H9 (cell line): ENCODE data around the gene SDHB. TPM values are rescaled to one million over a fixed set of nuclear protein-coding genes. Genes with fewer than 3 reads are reported as not detected.

Experiments used
- DNase-seq: peaks from one replicate; pipeline ENCODE4 v3.0.0-alpha.2; 2017
- H2AFZ ChIP-seq: one replicate; pipeline ENCODE4 v1.6.1; 2013; ENCODE audit warnings: mild to moderate bottlenecking, low read length, control low read depth, moderate library complexity
- H2AK5ac ChIP-seq: 2 replicates; pipeline ENCODE4 v1.6.1; 2013; ENCODE audit warnings: low read length, control low read depth, mixed read lengths; ENCODE audit not compliant: insufficient read length
- H2BK120ac ChIP-seq: one replicate; pipeline ENCODE4 v1.6.1; 2013; ENCODE audit warnings: low read depth, mild to moderate bottlenecking, low read length, control low read depth, inconsistent platforms; ENCODE audit not compliant: poor library complexity, severe bottlenecking
- H2BK12ac ChIP-seq: 2 replicates; pipeline ENCODE4 v1.6.1; 2013; ENCODE audit warnings: low read length, control low read depth, mixed read lengths, low read depth; ENCODE audit not compliant: insufficient read length
- H2BK15ac ChIP-seq: 2 replicates; pipeline ENCODE4 v1.6.1; 2013; ENCODE audit warnings: low read depth, low read length, control low read depth
- H2BK20ac ChIP-seq: one replicate; pipeline ENCODE4 v1.6.1; 2013; ENCODE audit warnings: low read depth, mild to moderate bottlenecking, low read length, control low read depth, inconsistent platforms; ENCODE audit not compliant: poor library complexity, severe bottlenecking
- H2BK5ac ChIP-seq: 2 replicates; pipeline ENCODE4 v1.6.1; 2013; ENCODE audit warnings: low read length, control low read depth, mixed read lengths; ENCODE audit not compliant: insufficient read length
- H3K14ac ChIP-seq: 2 replicates; pipeline ENCODE4 v1.6.1; 2013; ENCODE audit warnings: low read length, control low read depth; ENCODE audit not compliant: insufficient read depth
- H3K18ac ChIP-seq: 2 replicates; pipeline ENCODE4 v1.6.1; 2013; ENCODE audit warnings: low read depth, mild to moderate bottlenecking, mixed read lengths, low read length, control low read depth; ENCODE audit not compliant: insufficient read length
- H3K23ac ChIP-seq: 2 replicates; pipeline ENCODE4 v1.6.1; 2013; ENCODE audit warnings: low read length, control low read depth, mixed read lengths, low read depth; ENCODE audit not compliant: insufficient read length
- H3K23me2 ChIP-seq: 2 replicates; pipeline ENCODE4 v1.6.1; 2013; ENCODE audit warnings: low read depth, mild to moderate bottlenecking, mixed read lengths, low read length, control low read depth; ENCODE audit not compliant: insufficient read length, poor library complexity, severe bottlenecking
- H3K27ac ChIP-seq: 2 replicates; pipeline ENCODE4 v1.5.1; 2013; ENCODE audit warnings: low read length, control low read depth, mixed read lengths, low read depth; ENCODE audit not compliant: insufficient read length
- H3K27me3 ChIP-seq: 2 replicates; pipeline ENCODE4 v1.6.1; 2013; ENCODE audit warnings: low read length, control low read depth, inconsistent platforms; ENCODE audit not compliant: insufficient read depth
- H3K4ac ChIP-seq: 2 replicates; pipeline ENCODE4 v1.6.1; 2013; ENCODE audit warnings: low read depth, mild to moderate bottlenecking, control low read depth, inconsistent platforms, low read length, moderate library complexity
- H3K4me1 ChIP-seq: 2 replicates; pipeline ENCODE4 v1.6.1; 2013; ENCODE audit warnings: low read length, control low read depth, inconsistent platforms; ENCODE audit not compliant: insufficient read depth
- H3K4me2 ChIP-seq: 2 replicates; pipeline ENCODE4 v1.6.1; 2013; ENCODE audit warnings: low read length, control low read depth, mixed read lengths; ENCODE audit not compliant: insufficient read length, insufficient read depth
- H3K56ac ChIP-seq: 2 replicates; pipeline ENCODE4 v1.6.1; 2013; ENCODE audit warnings: low read depth, mild to moderate bottlenecking, mixed read lengths, low read length, control low read depth; ENCODE audit not compliant: insufficient read length
- H3K79me1 ChIP-seq: 2 replicates; pipeline ENCODE4 v1.6.1; 2013; ENCODE audit warnings: low read depth, mild to moderate bottlenecking, moderate library complexity, low read length, control low read depth, inconsistent platforms; ENCODE audit not compliant: insufficient read depth, poor library complexity, severe bottlenecking
- H3K79me2 ChIP-seq: 2 replicates; pipeline ENCODE4 v1.6.1; 2013; ENCODE audit warnings: low read length, control low read depth, inconsistent platforms; ENCODE audit not compliant: insufficient read depth
- H3K9ac ChIP-seq: 2 replicates; pipeline ENCODE4 v1.6.1; 2013; ENCODE audit warnings: low read length, control low read depth, mixed read lengths; ENCODE audit not compliant: insufficient read length; ENCODE audit errors: extremely low read depth
- H3K9me3 ChIP-seq: one replicate; pipeline ENCODE4 v1.6.1; 2013; ENCODE audit warnings: low read depth, low read length, inconsistent platforms; ENCODE audit not compliant: control insufficient read depth
- H3T11ph ChIP-seq: one replicate; pipeline ENCODE4 v1.6.1; 2013; ENCODE audit warnings: mild to moderate bottlenecking, low read length, control low read depth, inconsistent platforms
- H4K20me1 ChIP-seq: one replicate; pipeline ENCODE4 v1.6.1; 2013; ENCODE audit not compliant: control insufficient read depth, insufficient read length, insufficient read depth
- H4K5ac ChIP-seq: 2 replicates; pipeline ENCODE4 v1.6.1; 2013; ENCODE audit warnings: low read depth, mild to moderate bottlenecking, mixed read lengths, low read length, control low read depth; ENCODE audit not compliant: insufficient read length
- H4K8ac ChIP-seq: replicated peaks from 2 replicates; pipeline ENCODE4 v1.6.1; 2013; ENCODE audit warnings: low read length, control low read depth, mixed read lengths, low read depth; ENCODE audit not compliant: insufficient read length
- H4K91ac ChIP-seq: 2 replicates; pipeline ENCODE4 v1.6.1; 2013; ENCODE audit warnings: low read depth, mild to moderate bottlenecking, moderate library complexity, mixed read lengths, low read length, control low read depth; ENCODE audit not compliant: insufficient read length
- H3K27ac Mint-ChIP-seq, 3 experiments: 2 replicates in 2 of 3; 3 replicates in 1 of 3; pipeline ENCODE4 v1.8.0; 2020 to 2021; ENCODE audit warnings: mixed read lengths in 3 of 3, mild to moderate bottlenecking in 1 of 3, moderate library complexity in 1 of 3
- H3K27me3 Mint-ChIP-seq: 2 replicates; pipeline ENCODE4 v1.8.0; 2021; ENCODE audit warnings: low read depth, mild to moderate bottlenecking, moderate library complexity, mixed read lengths
- H3K36me3 Mint-ChIP-seq, 3 experiments: 2 replicates in 2 of 3; 3 replicates in 1 of 3; pipeline ENCODE4 v1.8.0; 2020 to 2021; ENCODE audit warnings: low read depth in 3 of 3, mixed read lengths in 3 of 3; ENCODE audit not compliant: insufficient read depth in 1 of 3
- H3K4me1 Mint-ChIP-seq, 2 experiments: 2 replicates each; pipeline ENCODE4 v1.8.0; 2020; ENCODE audit warnings: mixed read lengths in 2 of 2
- H3K4me3 Mint-ChIP-seq, 2 experiments: 2 replicates in 1 of 2; 3 replicates in 1 of 2; pipeline ENCODE4 v1.8.0; 2020 to 2021; ENCODE audit warnings: mild to moderate bottlenecking in 2 of 2, mixed read lengths in 2 of 2, moderate library complexity in 1 of 2
- H3K9me3 Mint-ChIP-seq, 2 experiments: 2 replicates in 1 of 2; 3 replicates in 1 of 2; pipeline ENCODE4 v1.8.0; 2020; ENCODE audit warnings: mild to moderate bottlenecking in 2 of 2, mixed read lengths in 2 of 2, moderate library complexity in 1 of 2
- WGBS: extraction: QIAGEN DNeasy Blood & Tissue Kit; methylation state at CpG from one replicate; pipeline ENCODE4 v1.1.7; 2013; ENCODE audit warnings: missing lambda C conversion rate, low lambda C conversion rate, mixed read lengths; ENCODE audit not compliant: insufficient read length; ENCODE audit errors: extremely low coverage; 5-methylcytosine and 5-hydroxymethylcytosine counted together
- total RNA-seq: library from RNA; stranded (reverse); gene quantifications from 2 replicates; pipeline ENCODE4 v1.2.1, GENCODE V29; 2021
- TF ChIP-seq, protein P1 (sequence below): fragments of 200-600 bp; sonication (generic); conservative IDR thresholded peaks from 3 replicates; pipeline ENCODE4 v1.8.0; 2021; ENCODE audit warnings: antibody characterized with exemption, mild to moderate bottlenecking

SDHB gene
- total RNA-seq, 1 experiment from 2014 or later: 77.5 TPM

DNA sequence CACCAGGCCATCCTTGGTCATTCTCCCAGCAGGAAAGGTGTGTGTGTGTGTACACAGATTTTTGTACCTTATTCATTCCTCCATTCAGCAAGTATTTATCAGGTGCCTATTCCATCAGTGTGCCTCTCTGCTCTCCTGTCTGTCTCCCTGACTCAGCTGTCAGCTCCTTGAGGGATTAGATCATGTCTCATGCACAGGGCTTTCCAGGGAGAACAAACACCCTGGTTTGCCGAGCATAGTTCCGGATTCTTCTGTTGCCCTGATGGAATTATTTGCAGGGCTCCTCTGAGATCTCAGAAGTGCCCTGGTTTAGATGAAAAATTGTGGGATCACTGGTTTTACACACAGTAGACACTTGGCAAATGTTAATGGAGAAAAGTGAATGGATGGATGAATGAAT lies 8.1 kb upstream of the SDHB start:
- Histone ChIP-seq H3K56ac (no peak overlapping the region), H3K9me3 (no peaks in the 10 kb centered on the region), H3K9ac (no peak overlapping the region), H3K23me2 (no peaks in the 10 kb centered on the region), H2BK5ac (no peak overlapping the region), H3K27me3 (no peaks in the 10 kb centered on the region), H2BK120ac (no peak overlapping the region), H2BK12ac (no peak overlapping the region), H3K4me2 (no peak overlapping the region), H3K23ac (no peak overlapping the region), H4K5ac (no peak overlapping the region), H3T11ph (no peak overlapping the region), H3K4me1 (no peaks in the 10 kb centered on the region; the same call in 1 of the 2 replicates), H3K79me2 (no peaks in the 10 kb centered on the region), H3K14ac (no peak overlapping the region), H2AK5ac (no peak overlapping the region), H4K8ac (no peak overlapping the region), H4K20me1 (no peaks in the 10 kb centered on the region), H3K27ac (no peak overlapping the region), H3K18ac (no peak overlapping the region), H4K91ac (no peak overlapping the region), H2BK15ac (no peak overlapping the region), H2BK20ac (no peak overlapping the region), H3K79me1 (no peaks in the 10 kb centered on the region), H3K4ac (no peak overlapping the region), H2AFZ (no peak overlapping the region)
- Mint-ChIP-seq H3K4me1 (peaks cover 17 to 36% of the 10 kb centered on the region in 2 experiments), H3K4me3 (no peak overlapping the region), H3K9me3 (peaks cover 2 to 3% of the 10 kb centered on the region in 2 experiments; a peak in 1 of 5 replicates), H3K36me3 (no peaks in the 10 kb centered on the region), H3K27me3 (peaks cover 15% of the 10 kb centered on the region), H3K27ac (no peak overlapping the region; a peak in 1 of 7 replicates)
- DNase-seq: no peak
- TF ChIP-seq, protein P1, sequence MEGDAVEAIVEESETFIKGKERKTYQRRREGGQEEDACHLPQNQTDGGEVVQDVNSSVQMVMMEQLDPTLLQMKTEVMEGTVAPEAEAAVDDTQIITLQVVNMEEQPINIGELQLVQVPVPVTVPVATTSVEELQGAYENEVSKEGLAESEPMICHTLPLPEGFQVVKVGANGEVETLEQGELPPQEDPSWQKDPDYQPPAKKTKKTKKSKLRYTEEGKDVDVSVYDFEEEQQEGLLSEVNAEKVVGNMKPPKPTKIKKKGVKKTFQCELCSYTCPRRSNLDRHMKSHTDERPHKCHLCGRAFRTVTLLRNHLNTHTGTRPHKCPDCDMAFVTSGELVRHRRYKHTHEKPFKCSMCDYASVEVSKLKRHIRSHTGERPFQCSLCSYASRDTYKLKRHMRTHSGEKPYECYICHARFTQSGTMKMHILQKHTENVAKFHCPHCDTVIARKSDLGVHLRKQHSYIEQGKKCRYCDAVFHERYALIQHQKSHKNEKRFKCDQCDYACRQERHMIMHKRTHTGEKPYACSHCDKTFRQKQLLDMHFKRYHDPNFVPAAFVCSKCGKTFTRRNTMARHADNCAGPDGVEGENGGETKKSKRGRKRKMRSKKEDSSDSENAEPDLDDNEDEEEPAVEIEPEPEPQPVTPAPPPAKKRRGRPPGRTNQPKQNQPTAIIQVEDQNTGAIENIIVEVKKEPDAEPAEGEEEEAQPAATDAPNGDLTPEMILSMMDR: no peak
- no CpG with 5 or more reads among the region's 2 CpGs for WGBS
